CD4-positive, alpha-beta T cell treated with Interleukin-21 for 1 hour (primary cell): ENCODE data around the gene DEFB125.
"Not testable (repeated sequence)": the region's sequence is repeated elsewhere in the genome, so short reads cannot be mapped to it uniquely, and the experiment has no call there.

Experiments
- DNase-seq: peaks from one replicate; pipeline ENCODE4 v3.0.0-alpha.2; 2020

DEFB125 gene

GRCh38 chr20:87401-87800 lies at the start of gene DEFB125:
Gene DEFB125 (plus strand): TSS chr20:87672. CDS start chr20:87710, 38 bp downstream.
- no peak for DNase-seq

- no peak for DNase-seq
These were observed 27.2 kb upstream of the DEFB125 start for GRCh38 chr20:60035-60918.

GRCh38 chr20:61230-61629 lies 26.2 kb upstream of the DEFB125 start:
- DNase-seq, result no peak

- DNase-seq, result no peak
These were observed 25.7 kb upstream of the DEFB125 start for GRCh38 chr20:61757-62156.

GRCh38 chr20:62487-62886 lies 25.0 kb upstream of the DEFB125 start:
- DNase-seq, result no peak

GRCh38 chr20:64026-64603 lies 23.4 kb upstream of the DEFB125 start:
- DNase-seq, result no peak

GRCh38 chr20:64766-65322 lies 22.6 kb upstream of the DEFB125 start:
- no peak for DNase-seq

- DNase-seq, result no peak
These were observed 10.2 kb upstream of the DEFB125 start for GRCh38 chr20:77231-77630.

GRCh38 chr20:78338-78737 lies 9.1 kb upstream of the DEFB125 start:
- DNase-seq, result no peak

GRCh38 chr20:79565-79964 lies 7.9 kb upstream of the DEFB125 start:
- no peak for DNase-seq

GRCh38 chr20:90651-91050 lies 3.2 kb downstream of the DEFB125 start:
- no peak for DNase-seq

GRCh38 chr20:93641-94040 lies 6.2 kb downstream of the DEFB125 start:
- DNase-seq, result no peak

- no peak for DNase-seq
These were observed 7.7 kb downstream of the DEFB125 start for GRCh38 chr20:95215-95614.

GRCh38 chr20:97691-98090 lies 10.2 kb downstream of the DEFB125 start:
- DNase-seq, result not testable (repeated sequence)

- no peak for DNase-seq
These were observed 14.5 kb downstream of the DEFB125 start for GRCh38 chr20:101975-102374.

GRCh38 chr20:103456-103855 lies 16.0 kb downstream of the DEFB125 start:
- DNase-seq, result no peak

- no peak for DNase-seq
These were observed 24.9 kb downstream of the DEFB125 start for GRCh38 chr20:112396-112795.

GRCh38 chr20:117518-117917 lies 30.0 kb downstream of the DEFB125 start:
- DNase-seq, result no peak

- not testable (repeated sequence) for DNase-seq
These were observed 42.4 kb downstream of the DEFB125 start for GRCh38 chr20:129786-130323.

- peak; percentile 0 for DNase-seq
These were observed 50.4 kb downstream of the DEFB125 start for GRCh38 chr20:137668-138490.

GRCh38 chr20:142290-142689 lies 54.8 kb downstream of the DEFB125 start, which contains the start of gene DEFB126:
Gene DEFB126 (plus strand): TSS chr20:142590. CDS start chr20:142629, 39 bp downstream.
- no peak for DNase-seq

- DNase-seq, result no peak
These were observed 58.4 kb downstream of the DEFB125 start for GRCh38 chr20:145877-146276.
